Measurements from ENCODE around the gene RFX3. TPM values are rescaled to one million over a fixed set of nuclear protein-coding genes. Genes with fewer than 3 reads are reported as not detected.
A peak's percentile ranks its signal among the peaks of the same experiment; 100 is the strongest.

RFX3 gene
- 1 to 10 TPM; 7.6 to 8.5 TPM for total RNA-seq
- long read RNA-seq, donor 1, partial matches to known transcripts = 0 of 5 reads
- long read RNA-seq, donor 1, other reads (novel, unspliced or antisense) = 5 of 5 reads
- long read RNA-seq, donor 2, partial matches to known transcripts = 0 of 5 reads
- long read RNA-seq, donor 2, other reads (novel, unspliced or antisense) = 5 of 5 reads

DNA sequence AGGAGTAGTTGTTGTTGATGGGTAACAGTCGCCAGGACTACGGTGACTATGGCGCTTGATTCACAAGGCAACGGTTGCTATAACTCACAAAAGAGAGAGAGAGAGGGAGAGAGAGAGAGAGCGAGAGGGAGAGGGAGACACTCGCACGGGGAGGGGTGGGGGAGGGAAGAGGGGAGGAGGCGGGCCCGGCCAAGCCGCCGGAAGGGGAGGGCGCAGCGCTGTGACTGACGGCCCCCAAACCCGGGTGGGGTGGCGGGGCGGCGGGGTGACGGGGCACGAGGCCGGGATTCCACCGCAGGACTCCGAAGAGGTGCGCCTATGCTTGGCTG lies at the start of gene RFX3:
RFX3 (minus strand) TSS at position 166 of the 329 bp plus-strand sequence. CDS start 130,413 bp downstream, outside the sequence.
- intact Hi-C loops (cut with DNase I) = no loop called here
- DNase-seq (ENCODE audit: low spot score) = peak; percentile 97

DNA sequence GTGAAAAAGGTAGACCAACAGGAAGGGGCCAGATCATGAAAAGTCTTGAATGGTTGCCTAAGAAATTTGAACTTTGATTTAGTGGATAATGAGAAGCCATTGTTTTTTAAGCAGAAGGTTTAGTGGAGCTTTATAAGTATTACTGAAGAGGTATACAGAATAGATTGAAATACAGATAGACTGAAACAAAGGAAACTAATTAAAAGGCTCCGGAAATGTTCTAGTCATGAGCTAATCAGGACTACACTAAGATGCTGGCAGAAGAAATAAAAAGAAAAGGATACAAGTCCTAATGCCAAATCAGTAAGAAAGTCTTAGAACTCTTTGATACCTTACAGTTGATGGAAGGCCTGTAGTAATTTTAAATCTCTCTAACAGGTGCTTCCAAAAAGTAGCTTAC lies 45.7 kb upstream of the RFX3 start:
- intact Hi-C loops (cut with DNase I) = no loop called here
- DNase-seq (ENCODE audit: low spot score) = no peak

DNA sequence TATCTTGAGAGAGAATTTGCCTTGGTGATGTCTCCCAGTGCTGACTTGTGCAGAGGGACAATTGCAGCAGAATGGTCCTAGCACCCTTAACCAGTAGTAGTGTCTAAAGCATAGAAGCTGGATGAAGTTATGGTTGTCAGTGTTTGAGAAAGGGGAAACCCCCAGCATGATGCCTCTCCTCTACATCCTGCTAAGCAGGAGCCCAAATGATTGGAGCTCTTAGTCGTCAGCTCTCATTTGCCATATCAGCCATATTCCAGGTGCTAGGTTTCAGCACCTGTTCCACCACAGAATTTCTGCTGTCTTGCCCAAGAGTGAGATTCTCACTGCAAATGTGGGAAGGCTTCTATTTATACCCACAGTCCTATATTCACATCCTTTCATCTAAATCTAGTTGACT lies 43.7 kb upstream of the RFX3 start:
- DNase-seq (ENCODE audit: low spot score) = no peak

DNA sequence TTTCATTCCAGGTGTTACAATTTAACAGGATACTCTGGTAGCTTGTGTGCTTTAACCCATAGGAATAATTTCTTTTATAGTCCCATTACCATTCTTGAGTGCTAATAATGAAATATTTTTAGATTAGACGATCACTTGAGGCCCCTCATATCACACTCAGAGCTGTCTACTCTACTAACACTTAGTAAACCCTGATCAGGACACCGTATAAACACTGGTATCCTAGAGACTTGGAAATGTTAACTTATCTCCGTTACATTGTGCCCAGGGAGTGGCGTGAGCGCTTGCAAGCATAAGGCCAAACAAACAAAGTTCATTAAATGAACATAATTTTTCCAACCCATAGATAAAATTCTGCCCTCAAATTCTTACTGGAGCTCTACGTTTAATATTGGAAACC lies 42.2 kb upstream of the RFX3 start:
- intact Hi-C loops (cut with DNase I) = no loop called here
- DNase-seq (ENCODE audit: low spot score) = no peak

More for the DNA sequence above, 43.7 kb upstream of the RFX3 start:
- intact Hi-C loops (cut with DNase I) = no loop called here

DNA sequence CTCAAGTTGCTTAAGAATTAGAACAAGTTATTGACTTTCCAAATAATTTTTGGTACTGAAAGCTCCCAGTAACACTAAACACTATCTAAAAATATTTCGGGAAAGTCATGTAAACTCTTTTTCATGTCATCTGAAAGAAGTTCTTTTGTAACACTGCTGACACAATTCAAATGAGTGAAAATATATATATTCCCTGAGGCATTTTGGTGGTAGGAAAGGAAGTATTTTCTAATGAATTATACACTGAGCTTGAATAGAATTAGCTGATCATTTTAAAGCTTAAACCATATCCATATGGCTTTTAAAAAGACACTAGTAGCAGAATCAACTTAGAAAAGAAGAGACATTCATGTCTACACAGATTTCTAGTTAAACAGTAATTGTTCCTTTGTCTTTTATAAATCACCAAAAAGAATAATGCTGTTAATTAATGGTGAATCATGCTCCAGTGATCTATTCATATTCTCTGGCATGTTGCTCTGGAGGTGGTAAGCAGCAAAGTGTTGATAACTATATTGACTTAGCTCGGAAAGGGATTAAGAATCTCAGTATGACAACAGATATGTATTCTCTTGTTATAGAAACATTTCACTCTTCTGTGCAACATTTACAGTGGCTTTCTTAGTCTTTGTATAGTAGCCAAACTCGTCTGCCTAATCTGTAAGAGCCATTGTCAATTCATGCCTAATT lies 27.4 kb upstream of the RFX3 start:
- no peak for DNase-seq (ENCODE audit: low spot score)
- intact Hi-C loops (cut with DNase I) = no loop called here

DNA sequence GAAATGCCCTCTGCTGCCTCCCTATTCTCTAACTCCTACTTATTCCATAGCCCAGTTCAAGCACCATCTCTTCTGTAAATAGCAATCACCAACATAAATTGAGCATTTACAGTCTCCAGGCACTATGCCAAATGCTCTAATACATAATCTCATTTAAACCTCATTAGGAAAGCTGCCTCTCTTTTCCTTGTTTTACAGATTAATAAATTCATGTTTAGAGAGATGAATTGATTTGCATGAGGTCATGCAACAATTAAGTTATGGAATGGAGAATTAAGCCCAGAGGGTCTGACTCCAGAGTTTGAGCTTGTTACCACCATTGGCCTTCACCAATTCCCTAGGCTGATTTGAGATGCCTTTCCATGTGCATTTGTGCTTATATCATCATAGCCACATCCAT lies 23.4 kb upstream of the RFX3 start:
- intact Hi-C loops (cut with DNase I) = no loop called here
- no peak for DNase-seq (ENCODE audit: low spot score)

DNA sequence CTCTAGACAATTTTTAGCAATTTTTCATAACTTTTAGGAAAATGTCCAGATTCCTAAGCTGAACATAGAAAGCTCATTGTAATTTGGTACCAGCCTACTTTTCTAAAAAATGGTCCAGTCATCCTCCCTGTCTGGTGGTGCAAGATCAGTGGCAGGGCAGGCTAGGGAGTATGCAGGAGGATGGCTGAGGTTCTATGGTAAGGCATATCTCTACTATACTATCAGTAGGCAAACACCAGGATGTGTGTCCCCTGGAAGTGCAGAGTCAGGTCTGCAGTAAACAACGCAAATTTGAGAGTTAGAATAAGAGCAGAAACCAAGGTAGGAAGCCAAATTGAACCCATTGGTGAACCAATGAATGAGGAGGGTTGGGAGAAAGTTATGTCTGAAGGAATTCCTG lies 22.8 kb upstream of the RFX3 start:
- intact Hi-C loops (cut with DNase I) = no loop called here
- no peak for DNase-seq (ENCODE audit: low spot score)

DNA sequence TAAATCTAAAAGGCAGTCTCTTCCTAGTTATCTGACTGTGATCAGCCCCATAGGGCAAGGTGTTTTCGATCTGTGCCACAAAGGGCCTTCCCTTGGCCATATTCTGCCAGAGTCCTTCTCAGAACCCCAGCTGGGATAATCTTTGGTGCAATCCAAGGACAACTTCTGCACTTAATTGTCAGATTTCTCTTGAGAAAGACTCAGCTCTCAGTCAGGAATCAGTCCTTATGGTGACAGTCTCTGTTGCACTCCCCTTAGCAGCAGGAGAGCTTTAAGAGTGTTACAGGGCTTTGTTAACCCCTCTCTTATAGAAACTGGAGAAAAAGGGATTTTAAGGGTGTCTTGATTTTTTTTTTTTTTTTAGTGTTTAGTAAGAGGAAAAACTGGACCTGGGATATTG lies 15.4 kb upstream of the RFX3 start:
- no peak for DNase-seq (ENCODE audit: low spot score)
- intact Hi-C loops (cut with DNase I) = no loop called here

DNA sequence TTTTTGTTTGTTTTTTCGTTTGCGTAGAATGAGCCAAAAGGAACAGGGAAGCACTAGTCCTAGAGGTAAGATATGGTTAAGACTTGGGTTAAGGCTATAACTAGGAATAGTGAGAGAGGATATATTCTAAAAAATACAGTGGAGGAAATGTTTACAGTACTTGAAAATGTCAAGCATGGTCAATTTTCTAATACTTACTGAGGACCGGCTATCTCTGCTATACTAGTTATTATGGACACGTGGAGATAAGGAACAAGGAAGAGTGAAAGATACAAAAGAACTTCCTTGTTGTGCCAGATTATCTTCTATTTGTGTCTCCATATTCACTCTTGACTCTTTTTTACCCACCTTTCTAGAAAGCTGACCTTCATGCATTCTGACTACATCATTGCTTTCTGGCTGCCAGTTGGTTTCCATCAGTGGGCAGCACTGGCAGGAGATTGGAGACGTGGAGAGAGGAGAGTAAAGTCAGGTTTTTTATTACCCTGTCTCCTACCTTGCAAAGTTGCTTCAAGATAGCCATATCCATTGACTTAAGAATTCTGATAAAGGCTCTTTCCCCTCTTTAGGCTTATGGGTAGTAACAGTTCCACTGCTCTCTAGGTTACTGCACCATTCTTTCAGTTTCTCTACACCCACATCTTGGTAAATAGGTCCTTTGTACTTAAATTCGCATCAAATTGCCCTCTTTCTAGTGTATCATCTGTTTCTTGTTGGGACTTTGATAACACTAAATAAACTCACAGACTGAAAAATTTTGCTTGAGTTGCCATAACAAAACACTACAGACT lies 9.0 kb upstream of the RFX3 start:
- no peak for DNase-seq (ENCODE audit: low spot score)
- intact Hi-C loops (cut with DNase I) = no loop called here

DNA sequence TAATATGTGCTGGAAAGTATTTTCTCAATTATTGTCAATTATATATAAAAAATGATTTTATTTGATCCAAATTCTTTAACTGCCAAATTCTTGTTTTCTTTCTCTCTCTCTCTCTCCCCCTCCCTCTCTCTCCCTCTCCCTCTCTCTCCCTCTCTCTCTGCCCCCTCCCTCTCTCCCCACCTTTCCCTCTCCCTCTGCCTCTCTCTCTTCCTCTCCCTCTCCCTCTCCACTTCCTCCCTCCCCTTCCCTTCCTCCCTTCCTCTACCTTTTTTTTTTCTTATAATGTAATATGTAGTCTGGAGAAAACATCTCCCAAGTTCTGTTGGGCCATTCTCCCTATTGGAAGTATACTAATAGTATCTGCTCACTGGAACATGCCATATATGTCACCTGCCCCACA lies 6.4 kb upstream of the RFX3 start:
- intact Hi-C loops (cut with DNase I) = no loop called here
- DNase-seq (ENCODE audit: low spot score) = no peak

DNA sequence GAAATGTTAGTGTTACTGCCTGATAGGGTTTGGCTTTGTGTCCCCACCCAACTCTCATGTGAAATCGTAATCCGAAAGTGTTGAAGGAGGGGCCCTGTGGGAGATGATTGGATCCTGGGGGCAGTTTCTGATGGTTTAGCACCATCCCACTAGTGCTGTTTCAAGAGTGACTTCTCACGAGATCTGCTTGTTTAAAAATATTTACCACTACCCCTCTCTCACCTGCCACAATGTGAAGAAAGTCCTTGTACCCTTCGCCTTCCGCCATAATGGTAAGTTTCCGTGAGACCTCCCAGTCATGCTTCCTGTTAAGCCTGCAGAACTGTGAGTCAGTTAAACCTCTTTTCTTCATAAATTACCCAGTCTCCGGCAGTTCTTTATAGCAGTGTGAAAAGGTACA lies 2.6 kb upstream of the RFX3 start:
- no peak for DNase-seq (ENCODE audit: low spot score)
- intact Hi-C loops (cut with DNase I) = no loop called here

DNA sequence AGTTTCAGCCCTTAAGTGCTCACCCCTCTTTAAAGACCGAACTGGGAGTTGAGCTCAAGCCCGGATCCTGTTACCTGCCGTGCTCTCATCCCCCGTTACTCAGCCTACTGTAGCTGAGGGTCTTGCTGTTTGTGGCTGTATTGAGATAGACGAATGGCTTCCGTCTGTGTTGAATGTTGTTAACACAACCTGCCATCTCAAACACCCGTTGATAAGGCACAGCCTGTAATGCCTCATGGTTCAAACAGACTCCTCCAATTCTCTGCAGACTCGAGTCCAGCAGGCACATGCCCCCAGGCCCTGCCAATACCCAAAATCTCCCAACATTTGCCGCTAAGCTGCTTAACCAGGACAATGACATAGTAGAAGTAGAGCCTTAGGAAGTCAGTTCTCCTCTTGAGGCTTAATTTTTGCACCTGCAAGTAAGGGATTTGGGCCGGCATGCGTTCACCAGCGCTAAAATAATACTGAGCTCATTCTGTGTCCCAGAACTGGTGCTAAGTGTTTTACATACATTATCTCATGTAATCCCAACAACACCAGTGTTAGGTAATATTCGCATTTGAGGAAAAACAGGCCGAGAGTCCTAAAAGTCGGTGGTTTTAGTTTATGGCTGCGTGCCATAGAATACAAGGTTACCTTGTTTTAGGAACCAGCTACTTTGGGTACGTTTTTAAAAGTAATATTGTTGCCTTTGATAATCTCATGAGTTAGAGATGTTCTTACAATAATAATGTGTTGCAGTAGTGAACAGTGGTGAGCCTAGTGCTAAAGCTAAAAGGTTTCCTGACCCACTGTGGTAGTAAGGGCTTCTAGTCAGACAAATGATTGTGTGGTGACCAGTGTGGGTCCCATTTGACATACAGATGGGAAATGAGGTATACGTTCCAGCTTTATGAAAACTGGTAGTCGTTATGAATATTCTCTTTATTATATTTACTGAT lies 1.5 kb upstream of the RFX3 start:
- DNase-seq (ENCODE audit: low spot score) = no peak
- intact Hi-C loops (cut with DNase I) = no loop called here

DNA sequence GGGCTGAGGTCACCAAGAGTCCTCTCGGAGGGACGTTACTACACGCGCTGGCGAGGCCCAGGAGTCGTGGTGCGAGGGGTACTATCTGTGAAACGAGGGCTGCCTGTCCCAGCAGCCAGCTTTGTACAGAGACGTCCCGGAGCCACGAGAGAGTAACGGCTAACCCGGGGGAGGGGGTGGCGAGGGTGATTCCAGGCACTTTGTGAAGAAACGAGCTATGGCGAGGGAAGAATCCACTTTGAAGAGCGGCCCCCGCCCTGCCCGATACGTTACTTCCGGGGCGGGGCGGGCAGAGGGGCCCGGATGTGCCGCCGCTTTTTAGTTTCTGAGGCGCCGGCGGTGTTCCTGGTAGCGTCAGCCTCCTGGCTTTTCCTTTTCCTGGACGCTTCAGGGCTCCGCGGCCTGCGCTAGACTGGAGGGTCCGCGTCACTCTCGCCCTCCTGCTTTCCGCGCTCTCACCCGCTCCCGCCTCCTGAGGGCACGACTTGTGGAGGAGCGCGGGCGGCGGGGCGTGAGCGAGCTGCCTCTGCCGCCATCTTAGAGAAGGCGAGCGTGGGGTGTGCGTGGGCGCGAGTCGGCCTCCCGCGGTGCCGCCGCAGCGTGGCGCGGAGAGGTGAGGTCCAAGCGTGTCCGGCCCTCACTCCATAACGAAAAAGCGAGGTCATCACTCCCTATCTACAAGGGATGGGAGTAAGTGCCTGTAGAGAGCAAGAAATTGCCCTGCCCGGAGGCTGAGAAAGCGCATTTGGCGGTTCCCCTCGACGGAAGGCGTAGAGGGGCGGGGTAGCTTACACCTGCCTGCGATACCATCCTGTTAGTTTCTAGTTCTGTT lies 580 bp upstream of the RFX3 start:
- intact Hi-C loops (cut with DNase I) = no loop called here

DNA sequence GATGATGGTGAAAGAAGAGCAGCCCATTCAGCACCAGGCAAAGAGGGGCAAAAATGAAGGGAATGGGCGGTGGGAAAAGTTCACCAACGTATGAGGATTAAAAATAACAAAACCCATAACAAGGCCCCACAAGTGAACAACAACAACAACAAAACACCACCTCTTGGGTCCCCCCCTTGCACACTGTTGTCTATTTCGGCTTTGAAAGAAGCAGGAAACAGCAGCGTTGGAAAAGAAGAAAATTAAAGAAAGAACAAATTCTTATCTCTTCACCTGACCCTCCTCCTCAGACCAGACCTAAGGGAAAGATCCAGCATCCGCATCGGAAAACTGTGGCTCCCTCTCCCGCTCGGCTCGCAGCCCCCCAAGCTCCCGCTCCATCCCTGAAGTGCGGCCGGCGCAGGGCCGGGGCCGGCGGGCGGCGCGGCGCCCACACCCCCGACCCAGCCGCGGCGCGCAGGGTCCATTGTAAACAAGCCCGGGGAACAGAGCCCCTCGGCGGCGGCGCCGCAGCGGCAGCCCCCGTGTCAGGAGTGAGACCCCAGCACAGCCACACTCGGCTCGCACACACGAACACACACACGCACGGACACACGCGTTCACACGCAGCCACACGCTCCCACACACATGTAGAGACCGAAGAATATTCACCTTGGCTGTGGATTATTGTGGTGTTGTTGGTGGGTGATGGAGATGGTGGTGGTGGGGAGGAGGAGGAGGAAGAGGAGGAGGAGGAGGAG lies 535 bp downstream of the RFX3 start:
- peak; percentile 82 for DNase-seq (ENCODE audit: low spot score)
- intact Hi-C loops (cut with DNase I) = no loop called here

More for the DNA sequence above, 580 bp upstream of the RFX3 start:
- DNase-seq (ENCODE audit: low spot score) = peak; percentile 97

DNA sequence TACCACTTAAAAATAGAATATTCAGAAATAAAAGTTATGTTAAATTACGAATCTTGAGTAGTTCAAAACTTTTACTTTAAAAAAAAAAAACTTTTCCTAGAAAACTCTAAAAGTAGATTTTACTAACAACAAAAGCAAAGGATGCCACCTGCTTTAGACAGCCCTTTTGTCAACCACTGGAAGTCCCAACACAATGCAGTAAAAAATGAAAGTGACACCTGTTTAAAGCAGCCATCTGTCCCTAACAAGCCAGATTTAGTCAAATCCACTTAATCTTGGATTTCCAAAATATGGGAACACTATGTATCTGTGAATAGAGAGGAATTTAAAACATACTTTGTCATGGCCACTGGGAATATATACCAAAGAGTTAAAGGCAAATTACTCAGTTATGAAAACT lies 3.8 kb downstream of the RFX3 start:
- no peak for DNase-seq (ENCODE audit: low spot score)
- intact Hi-C loops (cut with DNase I) = no loop called here

DNA sequence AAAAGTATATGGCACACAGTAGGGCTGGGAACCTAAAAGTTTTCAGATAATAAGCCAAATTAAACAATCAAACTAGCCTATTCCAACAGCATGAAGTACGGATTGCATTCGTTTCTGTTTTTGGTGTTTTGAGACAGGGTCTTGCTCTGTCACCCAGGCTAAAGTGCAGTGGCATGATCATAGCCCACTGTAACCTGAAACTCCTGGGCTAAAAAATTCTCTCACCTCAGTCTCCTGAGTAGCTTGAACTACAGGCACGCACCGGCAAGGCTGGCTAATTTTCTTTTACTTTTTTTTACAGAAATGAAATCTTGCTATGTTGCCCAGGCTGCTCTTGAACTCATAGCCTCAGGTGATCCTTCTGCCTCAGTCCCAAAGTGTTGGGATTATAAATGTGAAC lies 5.2 kb downstream of the RFX3 start:
- DNase-seq (ENCODE audit: low spot score) = no peak

DNA sequence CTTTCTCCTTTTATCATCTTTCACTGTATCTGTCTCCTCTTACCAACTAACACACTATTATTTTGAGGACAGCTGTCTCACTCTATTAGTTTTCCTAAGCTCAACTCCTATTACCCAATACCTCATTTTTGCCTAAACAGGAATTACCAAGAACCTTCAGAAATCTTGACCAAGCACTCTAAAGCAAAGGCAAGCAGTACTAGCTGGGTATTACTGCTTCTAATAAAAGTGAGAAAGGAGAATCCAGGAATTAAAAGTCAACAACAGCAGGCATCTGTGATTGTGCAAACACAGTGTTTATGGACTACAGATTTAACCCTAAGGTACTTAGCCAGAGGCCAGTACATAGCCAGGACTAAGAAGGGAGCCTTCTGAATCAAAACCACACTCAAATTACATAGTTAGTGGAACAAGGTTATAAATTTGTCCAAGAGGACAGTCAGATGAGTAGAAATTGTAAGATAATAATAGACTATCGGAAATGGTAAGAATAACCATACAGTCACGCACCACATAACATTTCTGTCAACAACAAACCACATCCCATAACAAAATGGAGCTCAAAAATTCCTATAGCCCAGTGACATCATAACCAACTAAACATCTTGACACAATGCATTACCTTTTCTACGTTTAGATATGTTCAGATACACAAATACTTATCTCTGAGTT lies 8.3 kb downstream of the RFX3 start:
- intact Hi-C loops (cut with DNase I) = no loop called here

More for the DNA sequence above, 5.2 kb downstream of the RFX3 start:
- intact Hi-C loops (cut with DNase I) = no loop called here

More for the DNA sequence above, 8.3 kb downstream of the RFX3 start:
- DNase-seq (ENCODE audit: low spot score) = no peak
